K562 (cell line): ENCODE measurements around the gene TMEM14C. TPM values are rescaled to one million over a fixed set of nuclear protein-coding genes. Genes with fewer than 3 reads are reported as not detected.
"Not testable (repeated sequence)": the region's sequence is repeated elsewhere in the genome, so short reads cannot be mapped to it uniquely, and the experiment has no call there.

Source experiments
- ATAC-seq: fragments of 200-7000 bp; cut with Tn5 transposase; 3 replicates; pipeline ENCODE4 v1.9.1; 2020; ENCODE audit warnings: moderate library complexity
- BruUV-seq: library from RNA; stranded (reverse); fragments of 400-500 nt; replicated peaks from 2 replicates; lab custom pipeline; 2021; lab: Mats Ljungman, UMichigan
- CTCF ChIA-PET: fragments of 300-600 bp; formaldehyde crosslinking; extraction: SDS; loops from one replicate; lab custom pipeline; 2021; ENCODE audit warnings: low intra/inter-chr PET ratio; lab: Yijun Ruan, JAX
- POLR2A ChIA-PET: fragments of 300-600, 350-650 bp; sonication (Branson Sonifier 250); formaldehyde crosslinking; extraction: SDS; loops from one replicate; lab custom pipeline; 2021; ENCODE audit warnings: antibody characterized with exemption, inconsistent platforms; lab: Yijun Ruan, JAX
- DNase-seq, 4 experiments: peaks; one replicate each; pipeline versions ENCODE4 v3.0.0 to v3.0.0-alpha.2; 2011 to 2018; ENCODE audit warnings: low spot score in 3 of 4, mixed read lengths in 3 of 4; ENCODE audit errors: extremely low read depth in 1 of 4
- FAIRE-seq: peaks from 2 replicates; lab custom pipeline; 2011; peaks lifted over from hg19 to GRCh38; lab: Jason Lieb, UNC
- H2AFZ ChIP-seq: 2 replicates; pipeline ENCODE4 v1.6.0; 2011; ENCODE audit warnings: low read depth, low read length, control low read depth, inconsistent platforms
- H3K27ac ChIP-seq: fragments of 200-600 bp; 3 replicates; pipeline ENCODE4 v1.8.0; 2011; ENCODE audit warnings: low read depth, mild to moderate bottlenecking, control low read depth, inconsistent platforms, low read length, moderate library complexity, mixed read lengths; ENCODE audit errors: extremely low read depth
- H3K27me3 ChIP-seq, 2 experiments: fragments of 300-600 bp in 1 of 2; 2 replicates in 1 of 2; 3 replicates in 1 of 2; pipeline versions ENCODE4 v1.6.0 to v1.8.0; 2011; ENCODE audit warnings: inconsistent platforms in 2 of 2, low read length in 2 of 2, mild to moderate bottlenecking in 1 of 2, mixed read lengths in 1 of 2, moderate library complexity in 1 of 2; ENCODE audit not compliant: control insufficient read depth in 2 of 2, insufficient read depth in 2 of 2
- H3K36me3 ChIP-seq: fragments of 300-600 bp; 3 replicates; pipeline ENCODE4 v1.8.0; 2011; ENCODE audit warnings: mild to moderate bottlenecking, low read length, inconsistent platforms; ENCODE audit not compliant: control insufficient read depth, insufficient read depth
- H3K4me1 ChIP-seq, 2 experiments: fragments of 200-600 bp in 1 of 2; replicated peaks in 1 of 2; 2 replicates in 1 of 2; 3 replicates in 1 of 2; pipeline versions ENCODE4 v1.5.1 to v1.8.0; 2011; ENCODE audit warnings: inconsistent platforms in 2 of 2, low read length in 2 of 2, mild to moderate bottlenecking in 1 of 2, mixed read lengths in 1 of 2, moderate library complexity in 1 of 2; ENCODE audit not compliant: control insufficient read depth in 2 of 2, insufficient read depth in 2 of 2
- H3K4me2 ChIP-seq: 2 replicates; pipeline ENCODE4 v1.6.1; 2011; ENCODE audit warnings: low read length, control low read depth, inconsistent platforms, mixed read lengths; ENCODE audit not compliant: insufficient read depth
- H3K4me3 ChIP-seq: fragments of 200-600 bp; sonication (generic), shearing (Covaris generic); 2 replicates; pipeline ENCODE4 v1.5.1; 2016; ENCODE audit warnings: control low read depth, inconsistent platforms
- H3K79me2 ChIP-seq: fragments of 200-600 bp; 3 replicates; pipeline ENCODE4 v1.8.0; 2011; ENCODE audit warnings: low read length, inconsistent platforms; ENCODE audit not compliant: control insufficient read depth, insufficient read depth
- H3K9ac ChIP-seq, 2 experiments: 2 replicates each; pipeline versions ENCODE4 v1.6.0 to v1.6.1; 2011; ENCODE audit warnings: low read depth in 2 of 2, low read length in 2 of 2, control low read depth in 1 of 2, inconsistent platforms in 1 of 2, mild to moderate bottlenecking in 1 of 2, mixed read lengths in 1 of 2; ENCODE audit not compliant: insufficient read depth in 1 of 2
- H3K9me1 ChIP-seq: one replicate; pipeline ENCODE4 v1.6.0; 2011; ENCODE audit warnings: inconsistent platforms, mild to moderate bottlenecking, low read length, moderate library complexity; ENCODE audit not compliant: control insufficient read depth, insufficient read depth
- H3K9me3 ChIP-seq: replicated peaks from 2 replicates; pipeline ENCODE4 v1.5.1; 2011; ENCODE audit warnings: low read depth, low read length, inconsistent platforms; ENCODE audit not compliant: control insufficient read depth, insufficient read depth
- H4K20me1 ChIP-seq: replicated peaks from 2 replicates; pipeline ENCODE4 v1.6.1; 2011; ENCODE audit warnings: low read length, inconsistent platforms, mixed read lengths; ENCODE audit not compliant: control insufficient read depth, insufficient read depth
- DDX20 ChIP-seq: fragments of 450-650 bp; IDR thresholded peaks from 2 replicates; pipeline ENCODE4 v1.6.1; 2016; ENCODE audit warnings: missing genetic modification characterization, low read depth, mild to moderate bottlenecking, missing compliant biosample characterization, moderate library complexity
- DMBX1 ChIP-seq: fragments of 250-450 bp; sonication (Bioruptor Pico); IDR thresholded peaks from 2 replicates; pipeline ENCODE4 v1.8.0; 2022; ENCODE audit warnings: inconsistent platforms, mild to moderate bottlenecking, moderate library complexity, borderline replicate concordance
- GATAD2A ChIP-seq: fragments of 450-650 bp; IDR thresholded peaks from 2 replicates; pipeline ENCODE4 v1.6.1; 2017
- MAFG ChIP-seq: fragments of 450-650 bp; conservative IDR thresholded peaks from 2 replicates; pipeline ENCODE4 v1.6.1; 2016; ENCODE audit warnings: missing genetic modification characterization, missing compliant biosample characterization
- MTF1 ChIP-seq: fragments of 250-450 bp; sonication (Bioruptor Pico); IDR thresholded peaks from 2 replicates; pipeline ENCODE4 v1.9.0; 2021; ENCODE audit warnings: moderate library complexity, mild to moderate bottlenecking, inconsistent platforms, borderline replicate concordance
- PYGO2 ChIP-seq: fragments of 450-650 bp; IDR thresholded peaks from 2 replicates; pipeline ENCODE4 v1.6.1; 2016; ENCODE audit warnings: mild to moderate bottlenecking, missing genetic modification characterization, moderate library complexity, missing compliant biosample characterization
- SMAD4 ChIP-seq: fragments of 250-450 bp; sonication (Bioruptor Pico); conservative IDR thresholded peaks from 2 replicates; pipeline ENCODE4 v1.8.0; 2021; ENCODE audit warnings: inconsistent platforms, mild to moderate bottlenecking, moderate library complexity
- ZNF311 ChIP-seq: fragments of 250-450 bp; sonication (Bioruptor Pico); IDR thresholded peaks from 2 replicates; pipeline ENCODE4 v1.4.0; 2020; ENCODE audit warnings: mild to moderate bottlenecking, moderate library complexity
- ZNF583 ChIP-seq: fragments of 250-450 bp; sonication (Bioruptor Pico); IDR thresholded peaks from 2 replicates; pipeline ENCODE4 v1.4.0; 2020
- ZNF584 ChIP-seq: fragments of 200-800 bp; sonication (Bioruptor generic); IDR thresholded peaks from 2 replicates; pipeline ENCODE4 v1.6.1; 2016; ENCODE audit warnings: low read depth, mild to moderate bottlenecking, missing genetic modification characterization, missing compliant biosample characterization
- ZNF699 ChIP-seq: fragments of 250-450 bp; sonication (Bioruptor Pico); IDR thresholded peaks from 2 replicates; pipeline ENCODE4 v1.8.0; 2021; ENCODE audit warnings: mild to moderate bottlenecking, moderate library complexity; ENCODE audit not compliant: insufficient replicate concordance
- WGBS: fragments of 100-300 bp; shearing (Covaris generic); methylation state at CpG from one replicate; pipeline ENCODE4 v1.1.6; 2016; ENCODE audit warnings: low coverage, mixed read lengths; ENCODE audit not compliant: insufficient coverage; ENCODE audit errors: missing lambda C conversion rate; 5-methylcytosine and 5-hydroxymethylcytosine counted together
- in situ Hi-C: fragments of 300-500 bp; cut with MboI; formaldehyde crosslinking; loops from 4 replicates; pipeline ENCODE4 v1.15.0; 2018; ENCODE audit warnings: inconsistent platforms, mixed read lengths
- intact Hi-C: fragments of 100-400 bp; cut with micrococcal nuclease; formaldehyde crosslinking; loops from 2 replicates; pipeline ENCODE4 v1.14.2; 2022
- polyA plus RNA-seq, 8 experiments: library from polyadenylated mRNA; depleted of rRNA in 4 of 8; stranded (reverse) in 5 of 8; unstranded in 3 of 8; fragments of >200 nt; fragmentation: Nextera tagmentation in 2 of 8; fragmentation: Illumina TruSeq in 1 of 8; extraction: Ambion mirVana in 2 of 8; extraction: Trizol in 1 of 8; gene quantifications; 2 replicates each; pipeline versions ENCODE4 v1.2.1 to v1.2.3, GENCODE V29; 2011 to 2014; ENCODE audit warnings: inconsistent platforms in 1 of 8, missing spikeins in 1 of 8
- total RNA-seq, 7 experiments: library from RNA; depleted of rRNA in 6 of 7; stranded (reverse); fragments of >200 nt in 6 of 7; fragmentation: Illumina TruSeq in 2 of 7; extraction: Trizol in 2 of 7; gene quantifications; 2 replicates each; pipeline versions ENCODE4 v1.2.1 to v1.2.3, GENCODE V29; 2011 to 2021; ENCODE audit warnings: low replicate concordance in 1 of 7
- TF ChIP-seq, protein P1 (sequence below), 2 experiments: IDR thresholded peaks in 1 of 2; conservative IDR thresholded peaks in 1 of 2; 2 replicates each; pipeline ENCODE4 v1.6.1; 2016; ENCODE audit warnings: low read depth in 2 of 2, mild to moderate bottlenecking in 1 of 2, missing compliant biosample characterization in 1 of 2, missing genetic modification characterization in 1 of 2, moderate library complexity in 1 of 2
- TF ChIP-seq, protein P2 (sequence below): fragments of 450-650 bp; formaldehyde crosslinking; IDR thresholded peaks from 2 replicates; pipeline ENCODE4 v1.4.0; 2020; ENCODE audit warnings: mild to moderate bottlenecking, mixed read lengths
- TF ChIP-seq, protein P3 (sequence below): fragments of 250-450 bp; sonication (Bioruptor Pico); IDR thresholded peaks from 2 replicates; pipeline ENCODE4 v1.4.0; 2020; ENCODE audit warnings: borderline replicate concordance

TMEM14C gene
- total and polyA plus RNA-seq, 9 of the 15 experiments (the other 6 are each of a cell fraction or from before 2014, with no cell fraction given) = 151 to 496 (median 263) TPM

DNA sequence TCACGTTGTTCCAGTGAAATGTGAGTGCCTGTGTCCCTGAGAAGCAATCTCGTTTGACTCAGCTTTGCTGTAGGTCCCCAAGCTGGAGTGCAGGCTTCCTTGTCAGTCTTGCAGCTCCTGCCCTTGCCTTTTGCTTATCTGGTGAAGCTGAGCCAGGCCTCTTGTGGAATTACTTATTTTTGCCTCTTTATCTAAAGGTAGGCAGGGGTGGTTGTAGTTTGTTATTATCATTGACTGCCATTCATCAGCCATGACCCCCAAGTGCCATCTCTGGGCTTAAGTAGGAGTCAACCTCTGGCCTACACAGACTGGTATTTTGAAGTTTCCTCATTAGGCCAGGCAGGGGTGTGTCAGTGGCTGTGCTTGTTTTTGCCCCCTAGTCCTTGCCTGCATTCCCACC is 26.9 kb downstream of the TMEM14C start (continued):
- TF ChIP-seq, protein P1, sequence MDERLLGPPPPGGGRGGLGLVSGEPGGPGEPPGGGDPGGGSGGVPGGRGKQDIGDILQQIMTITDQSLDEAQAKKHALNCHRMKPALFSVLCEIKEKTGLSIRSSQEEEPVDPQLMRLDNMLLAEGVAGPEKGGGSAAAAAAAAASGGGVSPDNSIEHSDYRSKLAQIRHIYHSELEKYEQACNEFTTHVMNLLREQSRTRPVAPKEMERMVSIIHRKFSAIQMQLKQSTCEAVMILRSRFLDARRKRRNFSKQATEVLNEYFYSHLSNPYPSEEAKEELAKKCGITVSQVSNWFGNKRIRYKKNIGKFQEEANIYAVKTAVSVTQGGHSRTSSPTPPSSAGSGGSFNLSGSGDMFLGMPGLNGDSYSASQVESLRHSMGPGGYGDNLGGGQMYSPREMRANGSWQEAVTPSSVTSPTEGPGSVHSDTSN (CRISPR knock-in tag; IDR thresholded peaks at IDR 0.05; ENCODE audit: low read depth) = no peak
- TF ChIP-seq, protein P1 (tag; conservative IDR thresholded peaks at IDR 0.05; ENCODE audit: low read depth) = peak; percentile 42; the same call in 1 of the 2 replicates

DNA sequence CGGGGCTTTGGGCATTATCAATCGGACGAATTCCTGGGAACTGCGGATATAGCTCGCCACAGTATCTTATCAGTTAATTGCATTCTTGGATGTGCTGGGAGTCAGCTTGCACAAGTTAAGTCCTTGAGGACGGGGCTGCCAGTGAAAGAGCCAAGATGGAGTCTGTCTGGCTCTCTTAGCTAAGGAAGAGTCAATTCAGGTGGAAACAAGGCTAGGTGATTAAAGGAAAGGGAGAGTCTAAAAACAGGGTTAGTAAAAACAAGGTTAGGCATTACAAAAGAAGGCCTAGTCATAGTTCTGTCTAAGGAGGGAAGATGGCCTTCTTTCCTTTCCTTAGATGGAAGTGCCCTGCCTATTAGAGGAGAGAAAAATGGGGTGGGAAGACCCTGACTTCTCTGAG is 27.7 kb downstream of the TMEM14C start:
- FAIRE-seq, BruUV-seq, DNase-seq, H3K4me3 ChIP-seq, intact Hi-C loops, ATAC-seq, H3K4me2 ChIP-seq, H3K9me3 ChIP-seq, in situ Hi-C loops, H3K27ac ChIP-seq, H2AFZ ChIP-seq, CTCF ChIA-PET, H3K9me1 ChIP-seq, H3K27me3 ChIP-seq: not testable (repeated sequence)
- H3K4me1 ChIP-seq = peaks cover 21 to 44% of the 10 kb centered on the region in 2 experiments
- peaks cover 60% of the 10 kb centered on the region for H3K36me3 ChIP-seq
- H3K9ac ChIP-seq = peak overlapping the region in 1 of 2 experiments; percentile 66; a peak in 1 of 4 replicates
- H4K20me1 ChIP-seq = peaks cover 25% of the 10 kb centered on the region
- WGBS = 8% methylated on average over 6 of the region's 6 CpGs
- POLR2A ChIA-PET = interaction anchor here (2.4 to 2.7 kb wide), 2 partner anchors 8 to 21 kb away, joined by 9 to 10 read pairs; no protein-coding TSS in a partner anchor
- peaks cover 74% of the 10 kb centered on the region for H3K79me2 ChIP-seq
- TF ChIP-seq, protein P2, sequence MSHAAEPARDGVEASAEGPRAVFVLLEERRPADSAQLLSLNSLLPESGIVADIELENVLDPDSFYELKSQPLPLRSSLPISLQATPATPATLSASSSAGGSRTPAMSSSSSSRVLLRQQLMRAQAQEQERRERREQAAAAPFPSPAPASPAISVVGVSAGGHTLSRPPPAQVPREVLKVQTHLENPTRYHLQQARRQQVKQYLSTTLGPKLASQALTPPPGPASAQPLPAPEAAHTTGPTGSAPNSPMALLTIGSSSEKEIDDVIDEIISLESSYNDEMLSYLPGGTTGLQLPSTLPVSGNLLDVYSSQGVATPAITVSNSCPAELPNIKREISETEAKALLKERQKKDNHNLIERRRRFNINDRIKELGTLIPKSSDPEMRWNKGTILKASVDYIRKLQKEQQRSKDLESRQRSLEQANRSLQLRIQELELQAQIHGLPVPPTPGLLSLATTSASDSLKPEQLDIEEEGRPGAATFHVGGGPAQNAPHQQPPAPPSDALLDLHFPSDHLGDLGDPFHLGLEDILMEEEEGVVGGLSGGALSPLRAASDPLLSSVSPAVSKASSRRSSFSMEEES = peak; percentile 9; the same call in 1 of the 2 replicates
- TF ChIP-seq DDX20 (peak; percentile 92), ZNF311 (CRISPR knock-in tag) (peak; percentile 71; the same call in 1 of the 2 replicates), MAFG (tag) (peak; percentile 36; the same call in 1 of the 2 replicates), ZNF699 (CRISPR knock-in tag) (peak; percentile 65), ZNF583 (CRISPR knock-in tag) (peak; percentile 97), SMAD4 (CRISPR knock-in tag) (peak; percentile 96), GATAD2A (0 out of 2 replicates have a peak, but pooled peaks have one; percentile 36), DMBX1 (CRISPR knock-in tag) (peak; percentile 99), PYGO2 (peak; percentile 87), ZNF584 (CRISPR knock-in tag) (peak; percentile 79; the same call in 1 of the 2 replicates), MTF1 (0 out of 2 replicates have a peak, but pooled peaks have one; percentile 46)
- TF ChIP-seq, protein P3, sequence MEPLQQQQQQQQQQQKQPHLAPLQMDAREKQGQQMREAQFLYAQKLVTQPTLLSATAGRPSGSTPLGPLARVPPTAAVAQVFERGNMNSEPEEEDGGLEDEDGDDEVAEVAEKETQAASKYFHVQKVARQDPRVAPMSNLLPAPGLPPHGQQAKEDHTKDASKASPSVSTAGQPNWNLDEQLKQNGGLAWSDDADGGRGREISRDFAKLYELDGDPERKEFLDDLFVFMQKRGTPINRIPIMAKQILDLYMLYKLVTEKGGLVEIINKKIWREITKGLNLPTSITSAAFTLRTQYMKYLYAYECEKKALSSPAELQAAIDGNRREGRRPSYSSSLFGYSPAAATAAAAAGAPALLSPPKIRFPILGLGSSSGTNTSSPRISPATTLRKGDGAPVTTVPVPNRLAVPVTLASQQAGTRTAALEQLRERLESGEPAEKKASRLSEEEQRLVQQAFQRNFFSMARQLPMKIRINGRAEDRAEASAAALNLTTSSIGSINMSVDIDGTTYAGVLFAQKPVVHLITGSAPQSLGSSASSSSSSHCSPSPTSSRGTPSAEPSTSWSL (CRISPR knock-in tag) = peak; percentile 72; the same call in 1 of the 2 replicates
